OCI-LY1 (cell line): ENCODE measurements around the gene DLG1.

Source experiments
- H2AFZ ChIP-seq: fragments of 200-600 bp; sonication (generic), shearing (Covaris generic); 2 replicates; pipeline ENCODE4 v1.6.0; 2014; ENCODE audit warnings: antibody characterized with exemption, mild to moderate bottlenecking, low read length
- H3F3A ChIP-seq: fragments of 200-600 bp; sonication (generic), shearing (Covaris generic); 2 replicates; pipeline ENCODE4 v1.6.0; 2014; ENCODE audit warnings: mild to moderate bottlenecking, antibody characterized with exemption, low read length, moderate library complexity; ENCODE audit not compliant: insufficient read depth
- H3K27ac ChIP-seq: fragments of 200-600 bp; sonication (generic); 2 replicates; pipeline ENCODE4 v1.5.1; 2014; ENCODE audit warnings: low read length, mixed run types, mild to moderate bottlenecking, low read depth; ENCODE audit not compliant: poor library complexity, severe bottlenecking
- H3K27me3 ChIP-seq: fragments of 200-600 bp; sonication (generic); 2 replicates; pipeline ENCODE4 v1.6.0; 2014; ENCODE audit warnings: antibody characterized with exemption, mild to moderate bottlenecking, low read length, moderate library complexity; ENCODE audit not compliant: insufficient read depth
- H3K36me3 ChIP-seq: fragments of 200-600 bp; sonication (generic); 2 replicates; pipeline ENCODE4 v1.6.1; 2014; ENCODE audit warnings: mild to moderate bottlenecking, antibody characterized with exemption, low read length, moderate library complexity, mixed read lengths; ENCODE audit not compliant: insufficient read depth
- H3K4me1 ChIP-seq: fragments of 200-600 bp; sonication (generic); 2 replicates; pipeline ENCODE4 v1.5.1; 2014; ENCODE audit warnings: mild to moderate bottlenecking, low read length, moderate library complexity; ENCODE audit not compliant: insufficient read depth, severe bottlenecking
- H3K4me2 ChIP-seq: fragments of 200-600 bp; sonication (generic), shearing (Covaris generic); 2 replicates; pipeline ENCODE4 v1.6.1; 2014; ENCODE audit warnings: low read length
- H3K4me3 ChIP-seq: fragments of 200-600 bp; sonication (generic); 2 replicates; pipeline ENCODE4 v1.5.1; 2014; ENCODE audit warnings: low read length, low read depth, mild to moderate bottlenecking, mixed read lengths; ENCODE audit not compliant: poor library complexity, severe bottlenecking
- H3K79me2 ChIP-seq: fragments of 200-600 bp; shearing (Covaris generic); 2 replicates; pipeline ENCODE4 v1.6.1; 2016; ENCODE audit warnings: mixed run types, low read length, mixed read lengths; ENCODE audit not compliant: insufficient read depth
- H3K9ac ChIP-seq: fragments of 200-600 bp; sonication (generic), shearing (Covaris generic); 2 replicates; pipeline ENCODE4 v1.6.1; 2014; ENCODE audit warnings: mild to moderate bottlenecking, low read length, mixed read lengths
- H3K9me2 ChIP-seq: fragments of 200-600 bp; sonication (generic), shearing (Covaris generic); 2 replicates; pipeline ENCODE4 v1.6.1; 2014; ENCODE audit warnings: low read depth, mild to moderate bottlenecking, low read length, mixed read lengths
- H3K9me3 ChIP-seq: fragments of 200-600 bp; shearing (Covaris generic); 2 replicates; pipeline ENCODE4 v1.6.1; 2014; ENCODE audit warnings: low read length, mixed read lengths
- H4K20me1 ChIP-seq: fragments of 200-600 bp; sonication (generic), shearing (Covaris generic); 2 replicates; pipeline ENCODE4 v1.6.0; 2016; ENCODE audit warnings: mild to moderate bottlenecking, low read length; ENCODE audit not compliant: insufficient read depth
- CTCF ChIP-seq: fragments of 200-600 bp; sonication (generic), shearing (Covaris generic); IDR thresholded peaks from 2 replicates; pipeline ENCODE4 v1.5.1; 2017; ENCODE audit warnings: mild to moderate bottlenecking, antibody characterized with exemption, low read length, moderate library complexity, mixed read lengths
- EZH2 ChIP-seq: fragments of 200-600 bp; sonication (generic), shearing (Covaris generic); IDR thresholded peaks from 2 replicates; pipeline ENCODE4 v1.8.0; 2017; ENCODE audit warnings: borderline replicate concordance, mixed run types, mild to moderate bottlenecking, antibody characterized with exemption, low read length, moderate library complexity, mixed read lengths

DLG1 gene

GRCh38 chr3:197257711-197258110, 40.7 kb downstream of the DLG1 start:
- peaks cover 7% of the 10 kb centered on the region; the same call in 1 of the 2 replicates for H4K20me1 ChIP-seq
- peaks cover 6% of the 10 kb centered on the region for H3K36me3 ChIP-seq
- no peaks in the 10 kb centered on the region for H3K27me3 ChIP-seq
- no peak overlapping the region for H3K4me3 ChIP-seq
- H3K4me2 ChIP-seq, result no peak overlapping the region
- peaks cover 46% of the 10 kb centered on the region for H3K4me1 ChIP-seq
- H3K9ac ChIP-seq, result no peak overlapping the region
- TF ChIP-seq EZH2 (no peak), CTCF (no peak)
- no peak overlapping the region for H2AFZ ChIP-seq
- peaks cover 4% of the 10 kb centered on the region; the same call in 1 of the 2 replicates for H3F3A ChIP-seq
- H3K9me2 ChIP-seq, result no peaks in the 10 kb centered on the region
- H3K79me2 ChIP-seq, result peaks cover 51% of the 10 kb centered on the region
- H3K9me3 ChIP-seq, result no peaks in the 10 kb centered on the region
- H3K27ac ChIP-seq, result peak overlapping the region; percentile 3

GRCh38 chr3:197256836-197257444, 41.5 kb downstream of the DLG1 start:
- H3K27me3 ChIP-seq, result no peaks in the 10 kb centered on the region
- no peak overlapping the region for H3K4me3 ChIP-seq
- peaks cover 7% of the 10 kb centered on the region; the same call in 1 of the 2 replicates for H4K20me1 ChIP-seq
- H3K9me3 ChIP-seq, result no peaks in the 10 kb centered on the region
- H3F3A ChIP-seq, result peaks cover 4% of the 10 kb centered on the region; the same call in 1 of the 2 replicates
- H3K27ac ChIP-seq, result peak overlapping the region; percentile 3
- H3K4me2 ChIP-seq, result no peak overlapping the region
- H3K36me3 ChIP-seq, result peaks cover 14% of the 10 kb centered on the region
- no peak overlapping the region for H3K9ac ChIP-seq
- H3K4me1 ChIP-seq, result peaks cover 46% of the 10 kb centered on the region
- TF ChIP-seq CTCF (peak; percentile 88), EZH2 (no peak)
- H3K9me2 ChIP-seq, result no peaks in the 10 kb centered on the region
- H3K79me2 ChIP-seq, result peaks cover 58% of the 10 kb centered on the region
- no peak overlapping the region for H2AFZ ChIP-seq

GRCh38 chr3:197256104-197256503, 42.3 kb downstream of the DLG1 start:
- no peaks in the 10 kb centered on the region for H3K27me3 ChIP-seq
- H3K9me2 ChIP-seq, result no peaks in the 10 kb centered on the region
- H3K9me3 ChIP-seq, result no peaks in the 10 kb centered on the region
- peaks cover 45% of the 10 kb centered on the region for H3K4me1 ChIP-seq
- no peak overlapping the region for H3K4me3 ChIP-seq
- TF ChIP-seq CTCF (no peak), EZH2 (no peak)
- no peak overlapping the region for H3K9ac ChIP-seq
- peaks cover 67% of the 10 kb centered on the region for H3K79me2 ChIP-seq
- no peak overlapping the region for H3K4me2 ChIP-seq
- H3F3A ChIP-seq, result peaks cover 4% of the 10 kb centered on the region; the same call in 1 of the 2 replicates
- H3K27ac ChIP-seq, result no peak overlapping the region
- peaks cover 7% of the 10 kb centered on the region; the same call in 1 of the 2 replicates for H4K20me1 ChIP-seq
- H3K36me3 ChIP-seq, result peaks cover 22% of the 10 kb centered on the region
- H2AFZ ChIP-seq, result no peak overlapping the region
